GM18511 (cell line): ENCODE results near the gene TPPP2.
"Not testable (repeated sequence)": the region's sequence is repeated elsewhere in the genome, so short reads cannot be mapped to it uniquely, and the experiment has no call there.

Source experiments
- ATAC-seq: cut with Tn5 transposase; IDR thresholded peaks from one replicate; pipeline ENCODE4 v1.9.1; 2021; ENCODE audit warnings: mild to moderate bottlenecking, moderate library complexity; ENCODE audit not compliant: unreplicated experiment

TPPP2 gene

DNA sequence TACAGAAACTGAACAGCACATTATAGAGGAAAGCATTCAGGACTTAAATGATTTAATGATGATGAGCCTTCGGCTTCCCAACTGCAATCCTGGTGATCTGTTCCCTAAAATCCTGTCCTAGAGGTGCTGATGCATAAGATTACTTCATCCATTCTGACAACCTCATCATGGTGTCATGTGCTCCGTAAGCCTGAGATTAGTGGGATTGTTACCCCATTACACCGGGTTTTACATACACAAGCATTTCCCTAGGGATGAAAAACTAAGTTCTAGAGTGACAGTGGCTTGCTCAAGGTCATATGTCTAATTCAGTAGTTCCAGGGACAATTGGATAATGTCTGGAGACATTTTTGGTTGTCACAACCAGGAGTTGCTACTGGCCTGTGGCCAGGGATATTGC is 7.1 kb downstream of the TPPP2 start:
- ATAC-seq: no peak

GRCh38 chr14:21038441-21039422 is 8.7 kb downstream of the TPPP2 start:
- no peak for ATAC-seq

GRCh38 chr14:21039585-21040369 is 9.8 kb downstream of the TPPP2 start:
- peak; percentile 51 for ATAC-seq

GRCh38 chr14:21040370-21040925 is 10.4 kb downstream of the TPPP2 start:
- no peak for ATAC-seq

GRCh38 chr14:21040941-21041340 is 10.9 kb downstream of the TPPP2 start:
- not testable (repeated sequence) for ATAC-seq

DNA sequence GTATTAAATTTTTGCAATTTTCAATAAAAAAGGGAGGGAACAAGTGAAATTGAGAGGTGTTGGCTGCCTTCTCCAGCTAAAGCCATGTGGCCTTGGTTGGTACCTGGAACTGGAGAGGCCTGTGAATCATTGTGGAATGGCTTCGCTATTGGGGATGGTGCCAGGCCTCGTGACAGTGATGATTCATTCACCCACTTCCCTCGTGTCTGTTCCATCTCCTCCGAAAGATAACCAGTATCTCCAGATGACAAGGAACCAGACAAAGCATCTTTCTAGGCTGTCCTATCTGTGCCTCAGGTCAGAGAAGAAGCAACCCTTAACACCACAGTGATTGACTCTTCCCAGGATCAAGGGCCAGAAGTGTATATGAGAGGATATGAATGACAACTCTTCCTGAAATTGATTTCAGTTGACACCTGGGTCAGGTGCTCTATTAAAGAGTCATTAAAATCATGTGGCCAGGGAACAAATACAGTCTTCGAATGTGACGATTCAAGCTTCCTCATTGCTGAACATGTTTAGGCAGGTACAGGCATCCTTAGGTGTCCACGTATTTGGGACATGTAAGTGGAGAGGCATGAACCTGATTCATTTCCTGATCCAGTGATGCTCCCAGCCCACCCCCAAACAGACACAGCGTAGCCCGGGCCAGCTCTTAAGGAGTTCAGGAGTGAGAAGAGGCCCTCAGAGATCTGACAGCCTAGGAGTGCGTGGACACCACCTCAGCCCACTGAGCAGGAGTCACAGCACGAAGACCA is 11.8 kb downstream of the TPPP2 start, which contains the start of gene RNASE7:
Gene RNASE7 (plus strand): TSS at position 687 of the 758 bp plus-strand sequence. CDS start 631 bp downstream, outside the sequence.
- ATAC-seq: no peak

DNA sequence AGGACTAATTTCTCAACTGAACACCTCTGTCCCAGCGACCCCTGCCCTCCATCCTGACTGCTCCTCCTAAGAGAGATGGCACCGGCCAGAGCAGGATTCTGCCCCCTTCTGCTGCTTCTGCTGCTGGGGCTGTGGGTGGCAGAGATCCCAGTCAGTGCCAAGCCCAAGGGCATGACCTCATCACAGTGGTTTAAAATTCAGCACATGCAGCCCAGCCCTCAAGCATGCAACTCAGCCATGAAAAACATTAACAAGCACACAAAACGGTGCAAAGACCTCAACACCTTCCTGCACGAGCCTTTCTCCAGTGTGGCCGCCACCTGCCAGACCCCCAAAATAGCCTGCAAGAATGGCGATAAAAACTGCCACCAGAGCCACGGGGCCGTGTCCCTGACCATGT is 12.9 kb downstream of the TPPP2 start:
- no peak for ATAC-seq

DNA sequence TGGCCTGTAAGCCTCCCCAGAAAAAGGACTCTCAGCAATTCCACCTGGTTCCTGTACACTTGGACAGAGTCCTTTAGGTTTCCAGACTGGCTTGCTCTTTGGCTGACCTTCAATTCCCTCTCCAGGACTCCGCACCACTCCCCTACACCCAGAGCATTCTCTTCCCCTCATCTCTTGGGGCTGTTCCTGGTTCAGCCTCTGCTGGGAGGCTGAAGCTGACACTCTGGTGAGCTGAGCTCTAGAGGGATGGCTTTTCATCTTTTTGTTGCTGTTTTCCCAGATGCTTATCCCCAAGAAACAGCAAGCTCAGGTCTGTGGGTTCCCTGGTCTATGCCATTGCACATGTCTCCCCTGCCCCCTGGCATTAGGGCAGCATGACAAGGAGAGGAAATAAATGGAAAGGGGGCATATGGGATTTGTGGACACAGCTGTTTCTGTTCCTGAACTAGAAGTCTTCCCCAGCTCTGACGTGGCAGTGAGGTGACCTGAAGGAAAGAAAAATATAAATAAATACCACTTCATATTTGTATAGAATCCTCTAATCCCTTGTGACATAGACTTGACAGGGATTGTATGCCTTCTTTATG is 13.5 kb downstream of the TPPP2 start:
- no peak for ATAC-seq

GRCh38 chr14:21043974-21044618 is 14.1 kb downstream of the TPPP2 start:
- ATAC-seq: no peak

DNA sequence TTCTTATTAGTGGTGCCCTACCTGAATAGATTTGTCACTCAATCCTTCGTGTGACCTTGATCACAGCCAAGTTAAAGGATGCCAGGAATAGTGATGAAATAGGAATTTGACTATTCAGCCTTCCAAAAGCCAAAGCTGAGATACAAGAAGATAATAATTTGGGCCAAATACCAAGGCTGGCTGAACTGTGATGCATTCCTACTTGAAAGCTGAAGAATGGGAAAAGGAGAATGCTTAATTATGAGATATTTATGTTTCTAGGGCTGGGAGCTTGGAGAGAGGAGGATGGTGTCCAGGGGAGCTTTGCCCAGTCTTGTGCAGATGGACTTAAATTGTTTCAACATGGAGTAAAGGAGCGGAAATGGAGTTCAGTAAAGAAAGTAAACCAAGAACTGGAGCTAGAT is 17.4 kb downstream of the TPPP2 start:
- no peak for ATAC-seq

DNA sequence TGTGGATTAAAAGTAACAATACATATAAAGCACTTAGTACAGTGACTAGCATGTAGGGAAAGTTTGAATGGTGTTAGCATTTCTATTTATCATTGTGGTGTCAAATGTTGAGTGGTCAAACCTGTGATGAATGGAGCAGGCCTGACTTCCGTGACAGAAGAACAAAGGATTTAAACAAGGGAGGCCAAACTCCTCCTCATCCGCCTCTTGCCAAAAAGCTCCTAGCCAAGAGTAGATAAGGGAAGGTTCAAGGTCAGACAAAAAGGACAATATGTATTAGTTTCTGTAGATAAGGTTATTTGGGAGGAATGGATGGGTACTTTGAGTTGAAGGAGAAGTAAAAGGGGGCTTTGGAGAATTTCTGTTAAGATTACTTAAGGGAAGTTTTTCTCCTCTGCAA is 18.6 kb downstream of the TPPP2 start:
- ATAC-seq: no peak

DNA sequence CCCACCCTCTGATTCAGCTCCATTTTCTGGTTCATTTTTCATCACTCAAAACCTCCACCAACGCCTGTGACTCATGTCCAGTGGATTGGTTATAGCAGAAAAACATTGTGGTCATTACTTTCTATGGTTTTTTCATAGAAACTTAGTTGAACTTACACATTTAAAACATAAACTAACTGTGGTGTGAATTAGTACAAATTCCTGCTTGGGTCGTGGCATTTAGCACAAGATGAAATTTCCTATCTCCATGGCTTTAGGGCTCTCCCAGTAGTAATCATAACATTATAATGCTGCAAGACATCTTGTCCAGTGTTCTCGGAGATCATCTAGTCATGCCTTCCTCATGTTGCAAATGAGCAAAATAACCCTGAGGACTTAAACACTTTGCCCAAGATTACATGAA is 19.3 kb downstream of the TPPP2 start:
- no peak for ATAC-seq

- no peak for ATAC-seq
Measured at GRCh38 chr14:21050597-21050996, 20.6 kb downstream of the TPPP2 start.

DNA sequence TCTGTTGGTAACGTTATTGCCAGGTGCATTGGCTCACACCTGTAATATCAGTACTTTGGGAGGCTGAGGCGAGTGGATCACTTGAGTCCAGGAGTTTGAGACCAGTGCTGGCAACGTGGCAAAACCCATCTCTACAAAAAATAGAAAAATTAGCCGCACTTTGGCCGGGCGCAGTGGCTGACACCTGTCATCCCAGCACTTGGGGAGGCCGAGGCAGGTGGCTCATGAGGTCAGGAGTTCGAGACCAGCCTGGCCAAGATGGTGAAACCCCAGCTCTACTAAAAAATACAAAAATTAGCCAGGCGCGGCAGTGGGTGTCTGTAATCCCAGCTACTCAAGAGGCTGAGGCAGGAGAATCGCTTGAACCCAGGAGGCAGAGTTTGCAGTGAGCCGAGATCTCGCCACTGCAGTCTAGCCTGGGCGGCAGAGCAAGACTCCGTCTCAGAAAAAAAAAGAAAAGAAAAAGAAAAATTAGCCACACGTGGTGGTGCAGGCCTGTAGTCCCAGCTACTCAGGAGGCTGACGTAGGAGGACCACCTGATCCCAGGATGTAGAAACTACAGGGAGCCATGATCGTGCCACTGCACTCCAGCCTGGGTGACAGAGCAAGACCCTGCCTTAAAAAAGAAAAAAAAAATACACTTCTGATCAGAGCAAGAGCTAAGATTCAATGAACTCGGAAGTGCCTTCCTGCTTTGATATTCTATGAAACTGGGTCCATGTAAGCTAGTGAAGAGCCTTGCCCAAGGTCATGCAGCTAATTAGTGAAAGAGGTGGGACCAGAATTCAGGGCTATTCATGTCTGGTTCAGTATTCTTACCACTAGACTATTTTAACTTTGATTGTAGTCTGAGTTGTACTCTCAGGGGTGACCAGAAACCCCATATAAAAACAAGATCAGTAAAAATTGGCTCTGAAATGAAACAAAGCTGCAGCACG is 23.4 kb downstream of the TPPP2 start:
- ATAC-seq: no peak

DNA sequence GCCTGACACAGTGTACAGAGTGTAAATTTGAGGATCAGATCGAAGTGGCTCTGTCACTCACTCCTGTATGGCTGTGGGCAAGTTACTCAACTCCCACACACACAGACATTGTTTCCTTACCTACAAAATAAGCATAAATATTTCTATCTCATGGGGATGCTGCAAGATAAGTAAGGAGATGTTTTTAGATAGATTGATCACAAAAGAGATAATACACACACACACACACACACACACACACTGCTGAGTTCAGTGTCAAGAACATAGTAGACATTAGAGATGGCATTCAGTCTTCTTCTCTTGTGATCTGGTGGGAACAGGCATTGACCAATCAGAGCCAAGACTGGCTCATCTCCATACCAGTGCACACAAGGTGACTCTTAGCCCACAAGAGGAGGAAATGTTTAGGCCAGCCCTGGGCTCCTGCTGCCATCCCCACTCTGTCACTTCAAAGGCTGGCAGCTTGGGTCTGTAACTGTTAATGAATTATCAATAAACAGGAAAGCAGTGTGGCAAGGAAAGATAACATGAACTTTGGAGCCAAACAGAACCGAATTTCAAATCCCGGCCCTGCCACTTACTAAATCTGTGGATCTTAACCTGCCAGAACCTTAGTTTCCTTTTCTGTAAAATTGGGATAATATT is 24.2 kb downstream of the TPPP2 start:
- no peak for ATAC-seq

- ATAC-seq: no peak
Measured at GRCh38 chr14:21054768-21055145, 24.7 kb downstream of the TPPP2 start.

DNA sequence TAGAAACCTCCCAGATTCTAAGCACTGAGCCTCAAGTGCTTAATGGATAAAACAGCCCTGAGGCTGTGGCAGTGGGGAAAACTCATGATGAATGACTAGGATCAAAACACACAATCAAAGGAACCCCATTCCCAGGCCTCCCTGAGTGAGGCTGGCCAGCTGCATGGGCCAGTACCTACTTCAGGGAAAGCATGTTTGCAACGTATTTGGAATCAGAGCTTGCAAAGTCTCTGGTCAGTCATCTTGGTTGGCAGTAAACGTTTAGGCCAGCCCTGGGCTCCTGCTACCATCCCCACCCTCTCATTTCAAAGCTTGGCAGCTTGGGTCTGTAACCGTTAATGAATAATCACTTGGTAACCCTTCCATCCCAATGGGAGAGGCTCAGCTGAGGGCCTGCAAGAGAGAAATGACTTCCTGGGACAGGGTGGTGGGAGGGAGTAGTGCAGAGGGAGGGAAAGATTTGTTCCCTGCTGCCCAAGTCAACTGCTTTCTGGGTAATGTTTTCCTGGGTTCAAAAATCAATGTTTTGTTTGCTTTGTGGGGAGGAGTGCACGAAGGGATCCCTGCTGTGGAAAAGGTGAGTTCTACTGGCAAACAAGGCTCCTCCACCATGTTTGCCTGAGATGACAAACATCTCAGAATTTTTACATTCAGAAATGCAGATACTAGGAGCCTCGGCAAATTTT is 25.6 kb downstream of the TPPP2 start:
- no peak for ATAC-seq
